Suppressor macrophage (primary cell): ENCODE data around the gene SCAMP1.
"Not testable (repeated sequence)": the region's sequence is repeated elsewhere in the genome, so short reads cannot be mapped to it uniquely, and the experiment has no call there.

Experiments used
- DNase-seq, 4 experiments: peaks; one replicate each; pipeline ENCODE4 v3.0.0-alpha.2; 2020 to 2022

Gene SCAMP1

DNA sequence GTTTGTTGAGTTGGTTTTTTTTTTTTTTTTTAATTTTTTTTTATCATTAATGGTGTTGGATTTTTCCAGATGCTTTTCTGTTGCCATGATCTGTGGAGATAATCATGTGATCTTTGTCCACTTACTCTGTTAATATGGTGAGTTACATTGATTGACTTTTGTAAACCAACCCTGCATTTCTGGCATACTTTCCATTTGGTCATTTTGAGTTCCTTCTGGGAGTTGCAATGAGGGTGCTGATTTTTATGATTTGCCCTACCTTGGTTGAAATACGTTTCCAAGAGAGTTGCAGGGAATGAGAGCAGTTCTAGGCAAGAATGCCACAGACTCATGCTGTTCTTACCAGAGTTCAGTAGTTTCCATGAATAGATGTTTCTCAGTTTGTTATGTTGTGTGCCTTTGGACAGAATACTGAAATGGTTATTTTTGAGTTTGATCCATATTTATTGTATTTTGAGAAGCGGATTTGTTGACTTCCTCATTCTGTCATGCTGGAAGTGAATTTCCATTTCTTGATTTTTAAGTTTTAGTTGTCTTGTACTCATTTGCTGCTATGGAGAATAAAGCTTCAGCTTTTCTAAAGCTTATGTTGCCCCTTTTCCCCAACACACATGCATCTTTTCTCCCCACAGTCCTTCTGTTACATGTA, 69.0 kb downstream of the SCAMP1 start:
- DNase-seq, result no peak

DNA sequence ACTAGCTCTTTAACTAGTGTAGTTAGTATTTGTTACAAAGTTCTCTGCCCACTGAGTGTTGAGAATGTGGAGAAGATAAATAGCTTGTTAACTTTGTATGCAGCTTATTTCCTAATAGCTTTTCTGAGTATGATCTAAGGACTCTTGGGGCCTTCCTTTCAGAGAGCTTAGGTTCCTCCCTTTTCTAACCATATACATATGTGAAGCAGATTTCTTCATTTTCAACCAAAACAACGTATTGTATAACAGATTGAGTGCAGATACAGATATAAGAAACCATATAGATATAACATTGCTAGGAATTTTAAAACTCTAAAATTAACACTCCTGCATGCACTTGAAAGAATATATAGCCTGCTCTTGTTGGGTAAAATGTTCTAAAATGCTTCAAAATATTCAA, 70.4 kb downstream of the SCAMP1 start:
- no peak for DNase-seq

DNA sequence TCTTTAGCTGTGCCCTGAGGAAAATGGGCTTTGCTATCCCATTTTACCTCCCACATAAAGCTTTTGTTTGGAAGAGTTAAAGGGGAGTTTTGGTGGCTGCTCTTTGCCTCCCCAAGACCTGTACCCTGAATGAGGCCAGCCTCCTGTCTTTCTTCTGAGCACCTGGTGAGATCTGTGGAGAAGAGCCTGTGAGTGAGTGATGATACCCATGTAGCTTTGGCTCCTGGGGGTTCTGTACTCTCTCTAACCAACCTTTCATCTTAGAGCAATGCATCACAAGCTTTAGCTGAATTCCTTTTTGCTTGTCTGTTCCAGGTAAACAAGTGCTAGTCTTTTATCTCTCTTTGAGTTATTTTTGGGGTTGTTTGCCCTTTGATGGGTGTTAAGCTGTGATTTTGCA, 73.6 kb downstream of the SCAMP1 start:
- no peak for DNase-seq

- no peak for DNase-seq
Observed at GRCh38 chr5:78447775-78448424, 87.5 kb downstream of the SCAMP1 start.

- no peak for DNase-seq
Observed at GRCh38 chr5:78449103-78449502, 88.7 kb downstream of the SCAMP1 start.

DNA sequence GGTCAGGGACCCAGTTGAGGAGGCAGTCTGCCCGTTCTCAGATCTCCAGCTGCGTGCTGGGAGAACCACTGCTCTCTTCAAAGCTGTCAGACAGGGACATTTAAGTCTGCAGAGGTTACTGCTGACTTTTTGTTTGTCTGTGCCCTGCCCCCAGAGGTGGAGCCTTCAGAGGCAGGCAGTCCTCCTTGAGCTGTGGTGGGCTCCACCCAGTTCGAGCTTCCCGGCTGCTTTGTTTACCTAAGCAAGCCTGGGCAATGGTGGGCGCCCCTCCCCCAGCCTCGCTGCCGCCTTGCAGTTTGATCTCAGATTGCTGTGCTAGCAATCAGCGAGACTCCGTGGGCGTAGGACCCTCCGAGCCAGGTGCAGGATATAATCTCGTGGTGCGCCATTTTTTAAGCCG, 97.1 kb downstream of the SCAMP1 start:
- DNase-seq, result not testable (repeated sequence)

GRCh38 chr5:78458843-78459242, 98.4 kb downstream of the SCAMP1 start:
- no peak for DNase-seq

GRCh38 chr5:78467140-78467539, 106.7 kb downstream of the SCAMP1 start:
- DNase-seq, result no peak

DNA sequence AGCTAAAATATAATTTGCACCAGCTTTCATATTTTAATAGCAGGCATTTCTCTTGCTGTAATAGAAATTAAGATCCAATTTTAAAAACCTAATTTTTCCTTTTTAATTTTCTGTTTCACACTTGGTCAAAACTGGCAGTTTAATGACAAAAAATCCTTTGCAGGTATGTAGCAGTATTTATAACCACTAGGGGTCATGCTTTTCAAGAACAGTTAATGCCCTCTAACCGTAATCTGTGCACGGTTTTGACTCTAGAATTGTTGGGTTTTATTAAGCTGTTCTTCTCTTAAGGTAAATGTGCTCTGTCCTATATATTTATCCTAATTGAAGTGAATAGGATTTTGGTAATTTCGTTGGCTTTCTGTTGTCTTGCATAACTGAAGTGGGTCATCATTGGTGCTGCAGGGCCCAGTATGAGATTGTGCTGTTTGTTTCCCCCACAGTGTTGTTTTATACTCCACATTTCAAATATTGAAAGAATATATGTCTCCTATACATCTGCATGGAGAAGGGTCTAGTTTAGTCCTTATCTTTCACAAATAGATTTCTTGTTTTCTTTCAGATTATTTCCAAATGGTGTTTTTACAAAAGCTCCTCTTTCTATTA, 107.4 kb downstream of the SCAMP1 start:
- DNase-seq, result peak in 3 of 4 experiments; percentile 16 to 79 (median 62)

- no peak for DNase-seq
Observed at GRCh38 chr5:78471896-78472295, 111.5 kb downstream of the SCAMP1 start.

DNA sequence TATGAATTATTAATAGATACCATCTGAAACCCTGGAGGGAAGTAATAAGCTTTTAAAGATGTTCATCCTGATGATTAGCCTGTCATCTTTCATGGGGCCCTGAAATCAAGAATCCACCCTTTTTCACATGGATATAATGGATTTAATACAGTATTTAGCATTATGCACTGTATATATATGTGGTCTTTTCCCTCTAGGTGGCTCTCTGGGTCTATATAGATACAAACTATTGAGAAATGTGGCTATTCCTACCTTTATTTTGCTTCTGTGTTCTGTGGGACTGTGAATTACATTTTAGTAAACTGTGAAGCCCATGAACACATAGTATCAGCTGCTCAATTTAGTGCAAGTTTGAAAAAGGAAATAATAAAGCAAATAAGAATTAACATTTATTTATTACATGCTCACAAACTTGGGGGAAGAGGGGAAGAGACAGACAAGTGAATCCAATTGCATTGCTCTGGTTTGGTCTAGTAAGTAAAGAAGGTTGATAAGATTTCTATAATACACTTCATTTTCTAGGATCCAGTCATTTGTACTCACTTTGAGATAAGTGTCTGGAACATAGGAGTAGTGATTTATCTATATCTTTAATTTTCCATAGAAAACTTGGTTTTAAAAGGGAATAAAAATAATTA, 112.2 kb downstream of the SCAMP1 start:
- DNase-seq, result peak in 2 of 4 experiments; percentile 46 to 72

DNA sequence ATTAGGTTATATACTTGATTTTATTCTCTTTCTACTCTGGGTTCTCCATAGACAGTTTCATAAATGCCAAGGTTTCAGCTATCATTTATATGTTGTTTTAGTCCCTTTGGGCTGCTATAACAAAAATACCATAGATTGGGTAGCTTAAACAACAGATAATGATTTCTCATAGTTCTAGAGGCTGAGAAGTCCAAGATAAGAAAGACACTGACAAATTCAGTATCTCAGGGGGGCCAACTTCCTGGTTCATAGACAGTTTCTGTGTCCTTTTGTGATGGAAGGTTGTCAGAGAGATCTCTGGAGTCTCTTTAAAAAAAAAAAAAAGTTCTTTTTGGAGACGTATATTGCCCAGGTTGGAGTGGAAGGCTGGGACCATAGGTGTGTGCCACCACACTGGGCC, 113.3 kb downstream of the SCAMP1 start:
- DNase-seq, result no peak

- DNase-seq, result no peak
Observed at GRCh38 chr5:78475370-78475769, 115.0 kb downstream of the SCAMP1 start.

DNA sequence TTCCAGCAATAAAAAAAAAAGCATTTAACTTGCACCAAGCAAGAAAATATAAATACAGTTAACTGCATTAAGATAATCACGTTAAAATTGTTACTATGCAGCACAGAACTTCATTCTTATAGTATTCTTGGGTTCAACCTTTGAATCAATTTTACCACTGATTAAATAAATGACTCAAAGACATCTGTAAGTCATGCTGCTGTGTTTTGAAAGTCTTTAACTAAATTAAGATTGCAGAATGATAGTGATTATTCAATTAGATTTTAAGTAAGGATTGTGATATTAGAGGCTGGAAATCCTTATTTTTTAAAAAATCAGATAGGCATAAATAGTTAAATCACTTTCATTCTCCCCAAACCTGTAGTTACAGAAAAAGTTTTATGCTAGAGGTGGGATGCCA, 116.4 kb downstream of the SCAMP1 start:
- DNase-seq, result no peak

- DNase-seq, result no peak
Observed at GRCh38 chr5:78482948-78483347, 122.5 kb downstream of the SCAMP1 start.

DNA sequence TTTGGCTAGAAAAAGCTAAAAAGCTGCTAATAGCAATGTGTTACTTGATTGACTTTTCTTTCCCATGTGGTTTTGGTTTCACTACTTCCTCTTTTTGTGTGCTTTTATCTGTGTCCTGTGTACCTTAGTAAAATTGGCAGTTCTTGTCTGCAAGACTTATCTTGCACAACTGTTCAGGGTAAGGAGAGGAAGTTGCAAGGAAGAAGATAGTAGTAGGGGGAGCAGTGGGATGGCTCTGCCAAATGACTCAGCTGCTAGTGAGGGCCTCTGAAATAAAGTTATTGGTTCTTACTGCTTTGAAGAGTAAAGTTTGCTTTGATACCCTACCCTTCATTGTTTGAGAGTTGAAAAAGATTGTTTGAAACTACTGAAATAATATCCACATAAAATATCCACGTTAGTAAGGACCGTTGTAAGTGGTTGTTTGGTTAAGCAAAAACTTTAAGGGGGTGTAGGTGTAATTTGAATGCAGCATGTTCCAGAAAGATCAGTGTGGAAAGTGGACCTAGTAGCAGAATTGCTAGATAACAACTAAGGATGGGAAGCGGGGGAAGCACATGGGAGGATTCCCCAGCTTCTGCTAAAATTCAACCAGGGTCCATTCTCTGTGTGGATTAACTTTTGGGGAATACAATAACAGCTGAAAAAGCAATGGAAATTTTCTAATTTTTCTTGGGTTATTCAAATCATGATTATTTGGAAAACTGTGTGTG, 123.5 kb downstream of the SCAMP1 start:
- peak; percentile 45 to 87 (median 80) for DNase-seq

DNA sequence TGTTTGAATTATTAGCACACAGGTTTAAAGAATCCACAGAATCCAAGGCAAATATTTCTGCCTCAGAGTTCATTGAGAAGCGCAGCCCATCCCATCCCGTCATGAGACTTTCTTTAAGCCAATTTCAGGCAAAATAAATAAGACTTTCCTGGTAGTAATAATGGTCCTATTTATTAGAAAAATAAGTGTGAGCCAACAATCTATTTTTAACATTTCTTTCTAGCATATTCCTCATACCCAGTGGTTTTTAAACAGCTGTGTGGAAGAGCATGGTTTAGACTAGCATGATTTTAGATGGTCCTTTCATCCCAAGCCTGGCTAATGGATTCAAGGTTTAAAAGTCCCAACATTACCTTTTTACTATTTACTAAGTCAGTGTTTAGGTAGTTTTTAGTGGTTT, 125.8 kb downstream of the SCAMP1 start:
- DNase-seq, result no peak

GRCh38 chr5:78487846-78488245, 127.4 kb downstream of the SCAMP1 start:
- no peak for DNase-seq

- DNase-seq, result no peak
Observed at GRCh38 chr5:78490709-78491485, 130.5 kb downstream of the SCAMP1 start.

DNA sequence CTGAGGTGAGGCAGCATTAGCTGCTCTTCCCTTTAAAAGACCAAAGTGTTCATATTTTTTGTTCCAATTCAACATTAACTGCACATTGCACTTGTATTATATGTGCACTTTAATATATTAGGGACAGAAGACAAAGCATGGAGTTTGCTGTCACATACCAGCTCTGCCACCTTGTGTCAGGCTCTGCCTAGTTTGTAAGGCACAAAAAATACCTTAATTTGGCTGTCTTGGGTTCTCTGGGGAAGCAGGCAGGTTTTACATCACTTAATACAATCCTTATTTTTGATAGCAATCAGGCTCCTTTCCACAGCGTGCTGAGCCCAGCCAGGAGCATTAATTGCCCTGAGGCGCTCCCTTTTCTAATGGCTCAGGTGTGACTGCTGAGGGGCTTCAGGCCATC, 131.8 kb downstream of the SCAMP1 start:
- no peak for DNase-seq

DNA sequence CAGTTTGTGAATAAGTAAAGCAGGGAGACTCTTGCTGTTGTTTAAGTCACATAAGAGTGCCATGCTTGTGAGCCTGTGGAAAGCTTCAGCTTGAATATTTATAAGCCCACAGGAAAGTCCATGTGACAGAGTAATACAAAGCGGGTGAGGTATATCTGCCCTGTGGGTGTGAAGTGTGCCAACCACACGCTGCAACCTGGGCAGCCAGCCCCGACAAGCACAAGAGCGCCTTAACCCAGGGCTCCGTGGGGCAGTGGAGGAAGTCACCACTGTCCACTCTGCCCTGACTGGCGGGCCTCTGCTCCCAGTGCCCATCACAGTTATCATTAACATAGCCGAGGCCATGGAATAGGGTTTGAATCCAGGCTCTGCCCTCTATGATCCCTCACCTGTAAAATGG, 132.2 kb downstream of the SCAMP1 start:
- DNase-seq, result no peak

- no peak for DNase-seq
Observed at GRCh38 chr5:78495800-78496199, 135.4 kb downstream of the SCAMP1 start.
